Karpas-422 (cell line): ENCODE data around the gene DHODH. TPM values are rescaled to one million over a fixed set of nuclear protein-coding genes. Genes with fewer than 3 reads are reported as not detected.
"Not testable (repeated sequence)": the region's sequence is repeated elsewhere in the genome, so short reads cannot be mapped to it uniquely, and the experiment has no call there.

Experiments
- DNase-seq: peaks from one replicate; pipeline ENCODE4 v3.0.0-alpha.2; 2015
- H2AFZ ChIP-seq: fragments of 200-600 bp; sonication (generic); 2 replicates; pipeline ENCODE4 v1.6.1; 2014; ENCODE audit warnings: antibody characterized with exemption, low read length, mixed read lengths
- H3K27ac ChIP-seq: fragments of 200-600 bp; sonication (generic); 2 replicates; pipeline ENCODE4 v1.5.1; 2014; ENCODE audit warnings: mild to moderate bottlenecking, low read length, moderate library complexity
- H3K27me3 ChIP-seq: fragments of 200-600 bp; sonication (generic); 2 replicates; pipeline ENCODE4 v1.6.1; 2014; ENCODE audit warnings: low read length, mixed read lengths
- H3K36me3 ChIP-seq: fragments of 200-600 bp; sonication (generic); 2 replicates; pipeline ENCODE4 v1.6.1; 2014; ENCODE audit warnings: low read length, mixed read lengths; ENCODE audit not compliant: insufficient read depth
- H3K4me1 ChIP-seq: fragments of 200-600 bp; sonication (generic); 2 replicates; pipeline ENCODE4 v1.6.1; 2014; ENCODE audit warnings: mild to moderate bottlenecking, low read length, mixed read lengths
- H3K4me2 ChIP-seq: fragments of 200-600 bp; sonication (generic); 2 replicates; pipeline ENCODE4 v1.6.1; 2014; ENCODE audit warnings: low read length, low read depth, mild to moderate bottlenecking; ENCODE audit not compliant: poor library complexity, severe bottlenecking
- H3K4me3 ChIP-seq: fragments of 200-600 bp; sonication (generic); 2 replicates; pipeline ENCODE4 v1.5.1; 2014; ENCODE audit warnings: mild to moderate bottlenecking, antibody characterized with exemption, low read length, mixed read lengths
- H3K79me2 ChIP-seq: fragments of 200-600 bp; sonication (generic); 2 replicates; pipeline ENCODE4 v1.6.1; 2014; ENCODE audit warnings: mild to moderate bottlenecking, low read length, mixed read lengths
- H3K9ac ChIP-seq: fragments of 200-600 bp; sonication (generic); 2 replicates; pipeline ENCODE4 v1.6.0; 2014; ENCODE audit warnings: low read length
- H3K9me2 ChIP-seq: fragments of 200-600 bp; sonication (generic), shearing (Covaris generic); replicated peaks from 2 replicates; pipeline ENCODE4 v1.6.0; 2014; ENCODE audit warnings: mild to moderate bottlenecking, low read length, moderate library complexity; ENCODE audit not compliant: insufficient read depth
- H3K9me3 ChIP-seq: fragments of 300-700, 200-600 bp; sonication (generic); 2 replicates; pipeline ENCODE4 v1.6.1; 2014; ENCODE audit warnings: low read length, mixed read lengths
- H4K20me1 ChIP-seq: fragments of 200-600 bp; sonication (generic); 2 replicates; pipeline ENCODE4 v1.6.1; 2014; ENCODE audit warnings: mild to moderate bottlenecking, antibody characterized with exemption, low read length, low read depth; ENCODE audit not compliant: insufficient read depth
- total RNA-seq: library from RNA; depleted of rRNA; stranded (reverse); fragments of >200 nt; shearing (Covaris generic); gene quantifications from 2 replicates; pipeline ENCODE4 v1.2.3, GENCODE V29; 2014; ENCODE audit warnings: low replicate concordance

DHODH gene
- total RNA-seq, 1 experiment from 2014 or later: 7.6 TPM

GRCh38 chr16:71972356-71972755 lies 36.2 kb upstream of the DHODH start:
- Histone ChIP-seq H3K79me2 (no peaks in the 10 kb centered on the region), H4K20me1 (no peaks in the 10 kb centered on the region), H2AFZ (no peak overlapping the region), H3K9ac (no peak overlapping the region), H3K4me1 (peaks cover 10% of the 10 kb centered on the region), H3K36me3 (no peaks in the 10 kb centered on the region), H3K9me2 (no peaks in the 10 kb centered on the region), H3K27me3 (no peaks in the 10 kb centered on the region), H3K4me2 (no peak overlapping the region), H3K9me3 (no peaks in the 10 kb centered on the region), H3K27ac (no peak overlapping the region), H3K4me3 (no peak overlapping the region)
- no peak for DNase-seq

DNA sequence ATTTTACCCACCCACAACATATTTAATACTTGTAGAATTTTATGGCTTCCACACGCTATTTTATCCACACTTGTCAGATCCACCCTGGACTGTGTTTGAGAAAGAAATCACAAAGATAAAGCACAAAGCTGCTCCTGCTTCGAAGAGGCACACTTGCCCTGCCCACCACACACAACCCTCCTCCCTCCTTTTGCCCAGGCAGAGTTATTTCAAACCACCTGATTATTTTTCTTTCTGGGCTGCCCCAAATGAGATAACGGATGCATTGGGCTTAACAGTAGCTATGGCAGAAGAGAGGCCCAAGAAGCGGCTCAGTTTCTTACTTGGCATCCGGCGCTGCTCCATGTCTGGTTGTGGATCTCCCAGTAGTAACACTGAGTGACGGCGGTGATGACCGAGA lies 35.5 kb upstream of the DHODH start:
- H3K9me2 ChIP-seq: no peaks in the 10 kb centered on the region
- peaks cover 10% of the 10 kb centered on the region for H3K4me1 ChIP-seq
- H3K4me3 ChIP-seq: no peak overlapping the region
- H3K79me2 ChIP-seq: no peaks in the 10 kb centered on the region
- no peak overlapping the region for H3K4me2 ChIP-seq
- no peaks in the 10 kb centered on the region for H3K9me3 ChIP-seq
- DNase-seq: no peak
- H3K27me3 ChIP-seq: no peaks in the 10 kb centered on the region
- H3K36me3 ChIP-seq: no peaks in the 10 kb centered on the region
- no peak overlapping the region for H2AFZ ChIP-seq
- no peak overlapping the region for H3K9ac ChIP-seq
- H4K20me1 ChIP-seq: no peaks in the 10 kb centered on the region
- no peak overlapping the region for H3K27ac ChIP-seq

GRCh38 chr16:71974068-71974818 lies 34.3 kb upstream of the DHODH start:
- Histone ChIP-seq H3K9me2 (no peaks in the 10 kb centered on the region), H3K4me2 (no peak overlapping the region), H4K20me1 (no peaks in the 10 kb centered on the region), H3K27ac (no peak overlapping the region), H3K9me3 (no peaks in the 10 kb centered on the region), H3K79me2 (no peaks in the 10 kb centered on the region), H3K36me3 (no peaks in the 10 kb centered on the region), H3K9ac (no peak overlapping the region), H3K4me1 (peaks cover 10% of the 10 kb centered on the region), H2AFZ (no peak overlapping the region), H3K4me3 (no peak overlapping the region), H3K27me3 (no peaks in the 10 kb centered on the region)
- no peak for DNase-seq

GRCh38 chr16:71985262-71985974 lies 23.1 kb upstream of the DHODH start:
- Histone ChIP-seq H3K9me3 (no peaks in the 10 kb centered on the region), H3K9ac (no peak overlapping the region), H3K79me2 (no peaks in the 10 kb centered on the region), H3K9me2 (no peaks in the 10 kb centered on the region), H3K4me3 (no peak overlapping the region), H3K27ac (no peak overlapping the region), H2AFZ (no peak overlapping the region), H3K27me3 (no peaks in the 10 kb centered on the region), H3K36me3 (no peaks in the 10 kb centered on the region), H4K20me1 (no peaks in the 10 kb centered on the region), H3K4me2 (no peak overlapping the region), H3K4me1 (no peaks in the 10 kb centered on the region)
- DNase-seq: no peak

DNA sequence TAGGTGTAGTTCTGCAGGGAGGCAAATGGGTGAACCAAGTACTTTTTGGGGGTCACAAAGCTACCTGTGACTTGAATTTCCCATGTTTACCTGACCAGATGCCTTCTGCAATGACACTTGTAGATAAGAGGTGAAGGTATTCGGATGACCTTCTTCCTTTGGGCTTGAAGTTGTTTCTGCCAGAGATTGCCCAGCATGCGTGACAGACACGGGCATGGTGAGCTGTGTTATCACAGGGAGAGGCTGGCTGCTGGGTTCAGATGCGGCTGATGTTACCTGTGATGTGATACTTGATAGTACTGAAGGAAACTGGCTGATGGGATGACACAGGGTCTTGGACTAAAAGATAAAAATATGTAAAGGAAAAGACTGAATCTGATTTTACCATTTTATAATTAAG lies 22.4 kb upstream of the DHODH start:
- Histone ChIP-seq H4K20me1 (no peaks in the 10 kb centered on the region), H3K4me3 (no peak overlapping the region), H3K36me3 (no peaks in the 10 kb centered on the region), H3K27ac (no peak overlapping the region), H3K9ac (no peak overlapping the region), H3K4me2 (no peak overlapping the region), H2AFZ (no peak overlapping the region), H3K27me3 (no peaks in the 10 kb centered on the region), H3K9me2 (no peaks in the 10 kb centered on the region), H3K9me3 (no peaks in the 10 kb centered on the region), H3K4me1 (no peaks in the 10 kb centered on the region), H3K79me2 (no peaks in the 10 kb centered on the region)
- no peak for DNase-seq

GRCh38 chr16:71995038-71995437 lies 13.5 kb upstream of the DHODH start:
- Histone ChIP-seq H3K4me3 (no peak overlapping the region), H2AFZ (no peak overlapping the region), H3K27me3 (no peaks in the 10 kb centered on the region), H3K79me2 (no peaks in the 10 kb centered on the region), H3K9me3 (no peaks in the 10 kb centered on the region), H3K4me2 (no peak overlapping the region), H3K4me1 (no peaks in the 10 kb centered on the region), H3K36me3 (no peaks in the 10 kb centered on the region), H3K9ac (no peak overlapping the region), H3K27ac (no peak overlapping the region), H4K20me1 (no peaks in the 10 kb centered on the region), H3K9me2 (no peaks in the 10 kb centered on the region)
- no peak for DNase-seq

DNA sequence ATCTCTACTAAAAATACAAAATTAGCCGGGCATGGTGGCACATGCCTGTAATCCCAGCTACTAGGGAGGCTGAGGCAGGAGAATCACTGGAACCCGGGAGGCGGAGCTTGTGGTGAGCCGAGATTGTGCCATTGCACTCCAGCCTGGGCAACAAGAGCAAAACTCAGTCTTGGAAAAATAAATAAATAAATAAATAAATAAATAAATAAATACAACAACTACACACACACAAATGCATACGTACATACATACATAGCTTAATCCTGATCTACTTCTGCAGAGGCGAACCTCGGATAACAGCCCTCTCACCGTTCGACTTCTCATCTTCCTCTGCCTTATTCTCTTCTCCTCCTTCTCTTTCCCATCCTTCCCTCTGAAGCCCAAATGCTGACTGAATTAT lies 11.0 kb upstream of the DHODH start:
- not testable (repeated sequence) for H2AFZ ChIP-seq, H3K9me3 ChIP-seq, H3K4me1 ChIP-seq, H4K20me1 ChIP-seq, H3K9ac ChIP-seq, H3K9me2 ChIP-seq, H3K36me3 ChIP-seq, H3K79me2 ChIP-seq, H3K4me3 ChIP-seq, H3K27ac ChIP-seq, H3K27me3 ChIP-seq, H3K4me2 ChIP-seq, DNase-seq

- no peaks in the 10 kb centered on the region for H3K9me3 ChIP-seq
- H3K4me1 ChIP-seq: no peaks in the 10 kb centered on the region
- no peak for DNase-seq
- no peaks in the 10 kb centered on the region for H3K79me2 ChIP-seq
- H3K27ac ChIP-seq: no peak overlapping the region
- H3K36me3 ChIP-seq: no peaks in the 10 kb centered on the region
- H4K20me1 ChIP-seq: no peaks in the 10 kb centered on the region
- no peak overlapping the region for H3K9ac ChIP-seq
- H3K4me2 ChIP-seq: no peak overlapping the region
- H3K27me3 ChIP-seq: no peaks in the 10 kb centered on the region
- no peaks in the 10 kb centered on the region for H3K9me2 ChIP-seq
- H2AFZ ChIP-seq: no peak overlapping the region
- no peak overlapping the region for H3K4me3 ChIP-seq
These were observed 7.2 kb upstream of the DHODH start for GRCh38 chr16:72001180-72001874.
